ENCODE data around the gene ADGRG3.

The ADGRG3 gene

DNA sequence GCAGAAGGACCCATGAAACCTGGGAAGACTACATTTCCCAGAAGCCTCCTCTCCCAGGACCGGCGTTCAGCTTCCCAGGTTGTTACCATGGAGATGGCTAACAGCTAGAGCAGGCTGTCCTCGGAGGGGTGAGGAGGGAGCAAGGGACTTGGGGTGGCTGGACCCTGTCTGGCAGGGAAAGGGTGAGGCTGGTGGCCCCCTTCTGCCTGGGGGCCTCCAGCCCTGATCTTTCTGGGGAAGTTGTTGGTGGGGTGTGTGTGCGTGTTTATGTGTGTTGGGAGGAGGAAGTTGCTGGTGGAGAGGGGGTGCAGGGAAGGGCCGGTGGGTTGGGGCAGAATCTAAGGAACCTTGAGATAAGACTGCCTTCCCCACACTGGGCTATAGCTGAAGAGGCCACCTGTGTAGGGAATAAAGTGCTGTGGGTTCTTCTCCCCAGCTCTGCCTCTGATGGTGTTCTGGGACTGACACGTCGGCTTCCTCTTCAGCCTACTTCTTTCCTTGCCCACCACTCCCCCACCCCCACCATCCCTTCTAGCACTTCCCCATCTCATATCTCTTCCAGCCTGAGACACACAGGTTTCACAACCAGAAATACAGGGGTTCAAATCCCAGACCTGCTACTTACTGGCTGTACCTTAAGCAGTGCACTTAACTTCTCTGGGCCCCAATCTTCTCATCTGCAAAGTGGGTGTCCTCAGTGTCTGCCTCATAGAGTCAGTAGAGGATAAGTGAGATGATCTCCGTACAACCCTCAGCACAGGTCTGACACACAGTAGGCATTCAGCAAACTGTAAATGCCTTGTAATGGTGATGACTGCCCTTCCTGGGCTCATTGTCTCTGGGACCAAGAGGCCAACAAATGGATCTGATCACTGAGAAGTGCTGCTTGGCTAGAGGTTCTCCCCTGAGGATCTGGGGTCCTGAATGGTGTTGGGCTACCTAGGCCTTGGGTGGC is 26.9 kb downstream of the ADGRG3 start, which contains the start of gene DRC7:
DRC7 (plus strand) TSS at position 82 of the 955 bp plus-strand sequence. CDS start 3,144 bp downstream, outside the sequence.
- no peak for DNase-seq (ENCODE audit: low read depth in 1 of 2, low spot score in 1 of 2)

DNA sequence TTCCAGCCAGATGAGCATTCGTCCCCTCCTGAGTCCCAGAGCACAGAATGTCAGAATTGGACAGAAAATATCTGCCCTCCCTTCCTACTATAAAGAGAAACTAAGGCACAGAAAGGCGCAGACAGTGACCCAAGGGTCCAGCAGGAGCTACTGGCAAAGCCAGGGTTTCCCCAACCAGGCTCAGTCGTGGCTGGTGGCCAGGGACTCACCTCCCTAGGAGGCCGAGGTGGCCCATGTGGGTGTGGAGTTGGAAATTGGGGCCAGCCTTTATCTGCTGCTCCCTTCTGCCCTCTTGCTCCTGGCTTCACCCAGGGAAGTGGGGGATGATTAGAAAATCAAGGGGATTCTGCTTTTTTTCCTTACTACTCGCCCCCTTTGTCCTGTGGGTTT is 27.6 kb downstream of the ADGRG3 start:
- no peak for DNase-seq (ENCODE audit: low read depth in 1 of 2, low spot score in 1 of 2)

DNA sequence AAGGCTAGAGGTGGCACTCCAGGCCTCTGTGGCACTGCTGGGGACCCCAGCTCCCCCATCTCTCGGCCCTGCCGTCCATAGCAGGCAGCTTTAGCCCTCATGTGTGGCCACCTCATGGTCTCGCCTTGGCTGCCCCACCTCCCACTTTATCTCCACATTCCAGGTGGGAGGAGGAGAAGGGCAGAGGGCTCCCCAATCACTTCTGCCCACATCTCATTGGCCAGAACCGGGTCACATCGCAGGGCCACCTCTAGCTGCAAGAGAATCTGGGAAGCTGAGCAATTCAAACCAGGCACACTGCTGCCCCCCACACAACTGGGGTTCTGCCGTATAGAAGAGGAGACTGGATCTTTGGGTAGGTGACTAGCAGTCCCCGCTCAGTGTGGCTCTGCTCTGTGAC is 28.1 kb downstream of the ADGRG3 start:
- DNase-seq (ENCODE audit: low read depth in 1 of 2, low spot score in 1 of 2): no peak

DNA sequence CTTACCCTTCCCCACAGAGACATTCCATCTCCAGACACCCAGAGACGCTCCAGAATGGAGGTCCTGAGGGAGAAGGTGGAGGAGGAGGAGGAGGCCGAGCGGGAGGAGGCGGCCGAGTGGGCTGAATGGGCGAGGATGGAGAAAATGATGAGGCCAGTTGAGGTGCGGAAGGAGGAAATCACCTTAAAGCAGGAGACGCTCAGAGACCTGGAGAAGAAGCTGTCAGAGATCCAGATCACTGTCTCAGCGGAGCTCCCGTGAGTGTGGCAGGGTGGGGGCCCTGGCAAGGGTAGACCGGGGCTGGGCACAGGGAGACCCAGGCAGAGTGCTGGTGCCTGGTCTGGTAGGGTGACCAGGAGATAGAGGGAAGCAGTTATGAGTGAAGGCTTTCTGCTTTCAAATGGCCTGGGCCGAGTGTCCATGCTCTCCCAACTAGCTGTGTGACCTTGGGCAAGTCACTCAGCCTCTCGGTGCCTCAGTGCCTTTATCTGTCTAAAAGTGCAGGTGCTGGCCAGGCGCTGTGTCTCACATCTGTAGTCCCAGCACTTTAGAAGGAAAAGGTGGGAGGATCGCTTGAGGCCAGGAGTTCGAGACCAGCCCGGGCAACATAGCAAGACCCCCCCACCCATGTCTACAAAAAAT is 29.9 kb downstream of the ADGRG3 start:
- DNase-seq (ENCODE audit: low read depth in 1 of 2, low spot score in 1 of 2): no peak

DNA sequence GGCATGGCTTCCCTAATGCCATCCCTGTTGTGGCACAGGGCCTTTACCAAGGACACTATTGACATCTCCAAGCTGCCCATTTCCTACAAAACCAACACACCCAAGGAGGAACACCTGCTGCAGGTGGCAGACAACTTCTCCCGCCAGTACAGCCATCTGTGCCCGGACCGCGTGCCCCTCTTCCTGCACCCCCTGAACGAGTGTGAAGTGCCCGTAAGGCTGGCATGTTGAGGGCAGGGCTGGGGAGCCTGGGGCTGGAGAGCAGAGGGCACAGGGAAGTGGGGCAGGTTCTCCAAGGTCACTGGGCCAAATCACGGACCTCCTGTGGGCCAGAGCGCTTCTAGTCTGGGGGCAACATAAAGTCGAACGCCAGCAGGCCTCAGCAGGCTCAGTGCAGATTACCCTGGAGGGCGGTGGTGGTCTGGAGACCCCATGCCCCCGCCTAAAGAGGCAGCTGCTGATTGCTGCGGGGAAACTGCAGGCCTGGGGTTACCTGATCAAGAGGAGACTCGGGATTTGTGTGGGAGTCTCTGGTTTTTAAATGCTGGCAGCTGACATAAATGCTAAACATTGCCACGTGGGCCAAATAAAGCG is 30.8 kb downstream of the ADGRG3 start:
- DNase-seq (ENCODE audit: low read depth in 1 of 2, low spot score in 1 of 2): no peak

DNA sequence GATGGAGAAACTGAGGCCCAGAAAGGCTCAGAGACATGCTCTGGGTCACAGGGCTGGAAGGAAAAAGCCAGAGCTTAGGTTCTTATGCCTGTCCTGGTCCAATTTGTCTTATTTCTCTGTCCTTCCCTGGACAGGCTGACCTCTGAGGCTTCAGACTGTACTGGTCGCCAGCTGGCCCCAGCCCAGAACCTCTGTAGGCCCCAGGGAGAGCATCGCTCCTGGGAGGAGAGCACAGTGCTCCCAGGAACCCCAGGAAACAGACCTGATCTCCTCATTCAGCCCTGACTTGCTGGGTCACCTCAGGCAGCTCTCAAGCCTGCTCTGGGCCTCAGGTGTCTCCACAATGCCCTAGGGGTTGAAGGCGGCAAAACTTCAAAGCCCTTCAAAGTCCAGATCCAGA is 31.4 kb downstream of the ADGRG3 start:
- DNase-seq (ENCODE audit: low read depth in 1 of 2, low spot score in 1 of 2): no peak

DNA sequence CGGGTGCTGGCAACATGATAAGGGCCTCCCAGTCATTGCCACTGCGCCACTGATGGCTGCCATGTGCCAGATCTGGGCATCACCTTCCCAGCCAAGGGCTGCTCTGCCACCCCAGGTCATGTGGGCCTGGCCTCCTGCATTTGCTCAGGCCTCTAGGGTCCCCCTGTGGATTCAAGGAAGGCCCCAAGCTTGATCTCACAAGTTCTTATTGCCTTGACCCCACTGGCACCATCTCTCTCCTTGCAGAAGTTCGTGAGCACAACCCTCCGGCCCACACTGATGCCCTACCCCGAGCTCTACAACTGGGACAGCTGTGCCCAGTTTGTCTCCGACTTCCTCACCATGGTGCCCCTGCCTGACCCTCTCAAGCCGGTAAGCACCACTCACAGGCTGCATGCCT is 31.8 kb downstream of the ADGRG3 start:
- DNase-seq (ENCODE audit: low read depth in 1 of 2, low spot score in 1 of 2): no peak

DNA sequence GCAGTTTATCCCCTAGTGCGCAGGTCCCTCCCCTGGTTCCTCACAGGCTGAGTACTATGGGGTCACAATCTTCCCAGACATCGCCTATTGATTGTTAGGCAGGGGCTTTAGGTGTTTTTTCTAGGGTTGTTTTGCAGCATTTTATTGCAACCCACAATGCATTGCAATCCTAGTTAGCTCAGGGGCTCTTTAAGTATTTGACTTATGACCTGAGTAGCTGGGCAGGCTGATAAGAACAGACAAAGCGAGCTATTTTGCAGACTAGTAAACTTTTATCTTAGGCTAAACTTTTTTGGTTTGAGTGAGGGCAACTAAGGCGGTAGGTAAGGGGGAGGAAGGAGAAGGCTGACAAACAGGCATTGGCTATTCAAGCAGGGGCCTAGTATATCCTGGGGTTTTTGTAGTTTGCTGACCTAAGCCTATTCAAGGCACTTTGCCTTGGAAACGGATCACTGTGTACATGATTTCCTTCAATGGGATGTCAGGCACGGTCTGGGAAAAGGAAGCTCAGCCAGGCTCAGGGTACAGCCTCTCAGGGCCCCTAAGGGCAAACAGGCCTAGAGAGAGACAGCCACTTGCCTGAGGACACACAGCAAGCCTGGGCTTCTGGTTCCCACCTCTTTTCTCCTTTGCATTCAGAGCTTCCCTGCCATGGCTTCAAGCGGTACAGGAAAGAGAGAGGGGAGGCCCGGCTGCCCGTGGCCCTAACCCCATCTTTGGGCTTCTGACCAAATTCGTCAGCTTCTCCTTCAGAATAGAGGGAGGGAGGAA is 32.9 kb downstream of the ADGRG3 start:
- DNase-seq (ENCODE audit: low read depth in 1 of 2, low spot score in 1 of 2): no peak

DNA sequence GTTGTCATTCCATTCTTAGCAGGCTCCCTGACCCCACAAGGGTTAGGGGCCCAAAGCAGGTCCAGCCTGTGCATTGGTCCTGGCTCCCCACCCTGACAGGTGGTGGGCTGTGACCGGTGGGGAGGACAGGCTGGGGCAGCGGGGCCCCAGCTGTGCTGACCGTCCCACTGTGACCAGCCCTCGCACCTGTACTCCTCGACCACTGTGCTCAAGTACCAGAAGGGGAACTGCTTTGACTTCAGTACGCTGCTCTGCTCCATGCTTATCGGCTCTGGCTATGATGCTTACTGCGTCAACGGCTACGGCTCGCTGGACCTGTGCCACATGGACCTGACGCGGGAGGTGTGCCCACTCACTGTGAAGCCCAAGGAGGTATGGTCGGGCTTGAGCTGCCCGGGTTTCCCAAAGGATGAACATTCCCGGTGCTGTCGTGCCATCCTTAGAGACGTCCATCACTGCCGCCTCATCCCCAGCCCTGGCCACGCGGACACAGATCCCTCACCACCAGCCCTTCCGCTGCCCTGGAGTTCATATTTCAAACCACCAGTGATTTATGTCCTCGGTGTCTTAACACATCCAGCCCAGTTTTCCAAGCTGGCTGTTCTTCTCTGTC is 33.8 kb downstream of the ADGRG3 start:
- no peak for DNase-seq (ENCODE audit: low read depth in 1 of 2, low spot score in 1 of 2)

DNA sequence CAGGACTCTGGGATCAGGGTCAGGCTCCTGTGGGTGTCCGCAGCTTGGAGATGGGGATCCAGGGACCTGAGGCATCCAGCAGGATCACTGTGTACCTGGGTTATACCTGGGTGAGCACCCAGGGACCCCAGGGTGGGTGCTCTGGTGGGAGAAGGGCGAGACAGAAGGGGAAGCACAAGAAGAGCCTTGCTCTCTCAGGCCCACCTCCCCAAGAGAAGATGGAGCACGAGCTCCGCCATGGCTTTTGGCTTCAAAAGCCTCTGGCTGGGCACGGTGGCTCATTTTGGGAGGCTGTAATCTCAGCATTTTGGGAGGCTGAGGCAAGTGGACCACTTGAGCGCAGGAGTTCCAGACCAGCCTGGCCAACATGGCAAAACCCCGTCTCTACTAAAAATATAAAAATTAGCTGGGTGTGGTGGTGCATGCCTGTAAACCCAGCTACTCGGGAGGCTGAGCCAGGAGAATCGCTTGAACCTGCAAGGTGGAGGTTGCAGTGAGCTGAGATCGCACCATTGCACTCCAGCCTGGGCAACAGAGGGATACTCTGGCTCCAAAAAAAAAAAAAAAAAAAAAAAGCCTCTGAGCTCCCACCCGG is 35.4 kb downstream of the ADGRG3 start:
- no peak for DNase-seq (ENCODE audit: low read depth in 1 of 2, low spot score in 1 of 2)

DNA sequence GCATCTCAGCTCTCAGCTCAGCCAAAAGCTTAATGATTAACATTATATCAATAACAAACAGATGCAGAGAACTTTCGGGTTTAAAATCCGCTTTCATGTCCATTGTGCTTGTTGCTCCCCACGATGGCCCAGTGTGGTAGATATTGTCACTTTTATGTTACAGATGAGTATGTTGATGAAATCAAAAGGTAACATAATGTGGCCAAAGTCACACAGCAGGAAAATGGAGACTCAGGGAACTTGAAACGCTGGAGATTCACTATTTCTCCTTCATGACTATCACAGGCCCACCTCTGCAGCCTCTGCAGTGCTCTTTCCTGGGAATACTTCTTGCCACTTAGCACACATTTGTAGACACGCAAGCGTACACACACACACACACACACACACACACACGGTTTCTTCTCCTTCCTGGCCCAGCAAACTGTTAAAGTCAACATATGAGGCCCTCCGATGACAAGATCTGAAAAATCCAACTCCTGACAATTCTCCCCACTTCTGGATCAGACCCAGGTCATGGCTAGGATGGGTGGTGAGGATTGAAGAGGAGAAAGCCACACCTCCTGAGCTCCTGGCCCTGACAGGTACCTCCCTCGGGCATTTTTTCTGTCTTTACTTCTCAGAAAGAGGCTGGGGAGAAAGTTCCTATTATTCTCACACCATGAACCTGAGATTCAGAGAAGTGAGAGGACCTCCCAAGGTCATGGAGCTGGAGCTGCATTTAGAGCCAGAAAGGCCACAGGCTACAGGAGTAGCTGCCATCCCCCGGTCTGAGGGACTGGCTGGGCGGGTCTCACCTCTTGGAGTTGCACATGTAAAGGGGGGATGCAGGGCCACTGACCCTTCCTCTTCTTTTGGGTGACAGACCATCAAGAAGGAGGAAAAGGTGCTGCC is 36.2 kb downstream of the ADGRG3 start:
- DNase-seq (ENCODE audit: low read depth in 1 of 2, low spot score in 1 of 2): no peak

DNA sequence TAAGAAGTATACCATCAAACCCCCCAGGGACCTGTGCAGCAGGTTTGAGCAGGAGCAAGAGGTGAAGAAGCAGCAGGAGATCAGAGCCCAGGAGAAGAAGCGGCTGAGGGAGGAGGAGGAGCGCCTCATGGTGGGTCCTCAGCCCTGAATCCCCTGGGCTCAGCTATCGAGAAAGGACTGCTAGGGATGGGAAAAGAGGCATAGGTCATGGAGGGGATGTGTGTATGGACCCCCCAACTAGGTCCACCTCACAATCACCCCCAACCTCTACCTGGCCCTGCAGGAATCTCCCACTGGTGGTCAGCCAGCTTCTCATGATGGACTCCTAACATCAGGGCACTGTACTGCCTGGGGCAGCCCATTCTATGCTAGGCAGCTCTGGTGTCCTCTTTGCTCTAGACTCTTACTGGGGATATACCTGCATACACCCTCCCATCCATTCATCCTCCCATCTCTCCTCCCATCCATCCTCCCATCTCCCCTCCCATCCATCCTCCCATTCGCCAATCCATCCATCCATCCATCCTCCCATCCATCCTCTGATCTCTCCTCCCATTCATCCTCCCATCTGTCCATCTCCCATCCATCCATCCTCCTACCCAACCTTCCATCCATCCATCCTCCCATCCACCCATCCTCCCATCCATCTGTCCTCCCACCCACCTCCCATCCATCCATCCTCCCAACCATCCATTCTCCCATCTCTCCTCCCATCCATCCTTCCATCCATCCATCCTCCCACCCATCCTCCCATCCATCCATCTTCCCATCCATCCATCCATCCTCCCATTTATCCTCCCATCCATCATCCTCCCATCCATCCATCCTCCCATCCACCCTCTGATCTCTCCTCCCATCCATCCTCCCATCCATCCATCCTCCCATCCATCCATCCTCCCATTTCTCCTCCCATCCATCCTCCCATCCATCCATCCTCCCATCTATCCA is 37.1 kb downstream of the ADGRG3 start:
- no peak for DNase-seq (ENCODE audit: low read depth in 1 of 2, low spot score in 1 of 2)

DNA sequence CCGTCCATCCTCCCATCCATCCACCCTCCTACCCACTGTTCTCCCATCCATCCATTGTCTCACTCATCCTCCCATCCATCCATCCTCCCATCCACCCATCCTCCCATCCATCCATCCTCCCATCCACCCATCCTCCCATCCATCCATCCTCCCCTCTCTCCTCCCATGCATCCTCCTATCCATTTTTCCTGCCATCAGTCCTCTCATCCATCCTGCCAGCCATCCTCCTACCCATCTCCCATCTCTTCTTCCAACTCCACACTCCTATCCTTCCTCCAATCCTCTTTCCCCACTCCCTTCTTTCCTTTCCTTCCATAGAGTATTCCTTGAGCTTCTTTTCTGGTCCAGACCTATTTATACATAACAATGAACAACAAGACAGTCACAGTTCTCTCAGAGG is 38.6 kb downstream of the ADGRG3 start:
- DNase-seq (ENCODE audit: low read depth in 1 of 2, low spot score in 1 of 2): no peak

DNA sequence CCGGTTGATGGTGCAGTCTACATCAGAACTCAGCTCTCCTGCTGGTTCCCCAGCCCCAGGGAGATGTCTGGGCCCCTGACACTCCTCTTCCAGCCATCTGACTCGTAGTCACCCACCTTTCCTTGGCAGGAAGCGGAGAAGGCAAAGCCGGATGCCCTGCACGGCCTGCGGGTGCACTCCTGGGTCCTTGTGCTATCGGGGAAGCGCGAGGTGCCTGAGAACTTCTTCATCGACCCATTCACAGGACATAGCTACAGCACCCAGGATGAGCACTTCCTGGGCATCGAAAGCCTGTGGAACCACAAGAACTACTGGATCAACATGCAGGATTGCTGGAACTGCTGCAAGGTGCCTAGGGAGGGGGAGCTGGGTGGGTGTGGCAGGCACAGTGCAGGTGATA is 39.2 kb downstream of the ADGRG3 start:
- no peak for DNase-seq (ENCODE audit: low read depth in 1 of 2, low spot score in 1 of 2)

DNA sequence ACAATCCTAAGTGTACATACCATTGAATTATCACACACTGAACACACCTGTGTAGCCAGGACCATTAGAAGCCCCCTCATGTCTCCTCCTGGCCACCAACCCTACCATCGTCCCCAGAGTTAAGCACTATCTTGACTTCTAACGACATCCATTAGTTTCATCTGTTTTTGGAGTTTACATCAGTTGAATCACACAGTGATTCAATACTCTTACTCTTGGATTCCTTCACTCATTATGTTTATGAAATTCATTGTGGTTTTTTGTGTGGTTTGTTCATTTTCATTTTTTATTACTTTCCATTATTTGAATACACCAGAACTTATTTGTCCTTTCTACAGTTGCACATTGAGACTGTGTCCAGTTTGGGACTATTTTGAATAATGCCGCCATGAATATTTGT is 40.1 kb downstream of the ADGRG3 start:
- DNase-seq (ENCODE audit: low read depth in 1 of 2, low spot score in 1 of 2): no peak

DNA sequence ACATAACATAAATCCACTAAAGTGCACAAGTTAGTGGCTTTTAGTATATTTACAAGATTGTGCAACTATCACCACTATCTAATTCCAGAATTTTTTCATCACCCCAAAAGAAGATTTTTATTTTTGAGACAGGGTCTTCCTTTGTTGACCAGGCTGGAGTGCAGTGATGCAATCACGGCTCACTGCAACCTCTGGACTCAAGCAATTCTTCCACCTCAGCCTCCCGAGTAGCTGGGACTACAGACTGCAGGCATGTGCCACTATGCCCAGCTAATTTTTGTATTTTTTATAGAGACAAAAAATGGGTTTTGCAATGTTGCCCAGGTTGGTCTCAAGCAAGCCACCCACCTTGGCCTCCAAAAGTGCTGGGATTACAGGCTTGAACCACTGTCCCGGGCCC is 41.6 kb downstream of the ADGRG3 start:
- DNase-seq (ENCODE audit: low read depth in 1 of 2, low spot score in 1 of 2): no peak

DNA sequence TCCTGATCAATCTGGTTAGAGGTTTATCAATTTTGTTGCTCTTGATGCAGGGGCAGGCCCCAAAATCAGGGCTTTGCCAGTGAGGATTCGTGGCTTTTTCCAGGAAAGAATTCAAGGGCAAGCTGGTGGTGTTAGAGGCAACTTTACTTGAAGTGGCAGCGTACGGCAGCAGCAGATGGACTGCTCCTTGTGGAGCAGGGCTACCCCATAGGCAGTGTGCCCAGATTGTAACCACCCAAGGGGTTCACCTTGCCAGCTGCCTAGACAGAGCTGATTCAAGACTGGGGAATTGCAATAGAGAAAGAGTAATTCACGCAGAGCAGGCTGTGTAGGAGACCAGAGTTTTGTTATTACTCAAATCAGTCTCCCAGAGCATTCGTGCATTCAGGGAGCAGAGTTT is 43.2 kb downstream of the ADGRG3 start:
- no peak for DNase-seq (ENCODE audit: low read depth in 1 of 2, low spot score in 1 of 2)

DNA sequence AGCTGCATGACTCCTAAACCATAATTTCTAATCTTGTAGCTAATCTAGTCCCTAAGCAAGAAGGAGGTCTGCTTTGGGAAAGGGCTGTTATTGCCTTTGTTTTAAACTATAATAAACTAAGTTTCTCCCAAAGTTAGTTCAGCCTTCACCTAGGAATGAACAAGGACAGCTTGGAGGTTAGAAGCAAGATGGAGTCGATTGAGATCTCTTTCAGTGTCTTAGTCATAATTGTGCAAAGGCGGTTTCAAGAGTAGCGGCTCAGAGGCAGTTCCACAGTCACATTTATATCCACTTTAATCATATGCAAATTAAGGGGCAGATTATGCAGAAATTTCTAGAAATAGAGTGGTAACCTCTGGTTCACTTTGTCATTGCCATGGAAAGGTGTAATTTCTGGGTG is 43.9 kb downstream of the ADGRG3 start:
- DNase-seq (ENCODE audit: low read depth in 1 of 2, low spot score in 1 of 2): no peak
